SK-N-SH (cell line): Measurements from ENCODE around the gene IL20RB. TPM values are rescaled to one million over a fixed set of nuclear protein-coding genes. Genes with fewer than 3 reads are reported as not detected.

ENCODE experiments used
- CTCF ChIA-PET: fragments of 300-600, 350-600 bp; formaldehyde crosslinking; extraction: SDS; loops from one replicate; lab custom pipeline; 2021; lab: Yijun Ruan, JAX
- POLR2A ChIA-PET: fragments of 350-600 bp; sonication (Branson Sonifier 250); formaldehyde crosslinking; extraction: SDS; loops from one replicate; lab custom pipeline; 2020; ENCODE audit warnings: antibody characterized with exemption, inconsistent platforms; lab: Yijun Ruan, JAX
- DNase-seq: peaks from one replicate; pipeline ENCODE4 v3.0.0; 2012
- H2AFZ ChIP-seq: fragments of 200-600 bp; sonication (generic); 2 replicates; pipeline ENCODE4 v1.8.1; 2016; ENCODE audit warnings: antibody characterized with exemption, mild to moderate bottlenecking, low read depth
- H3F3A ChIP-seq: fragments of 200-600 bp; sonication (generic); replicated peaks from 2 replicates; pipeline ENCODE3; 2016; ENCODE audit warnings: antibody characterized with exemption, mild to moderate bottlenecking; ENCODE audit not compliant: insufficient read depth
- H3K27ac ChIP-seq, 2 experiments: fragments of 200-500 bp in 1 of 2; fragments of 200-600 bp in 1 of 2; sonication (Bioruptor generic) in 1 of 2; sonication (generic), shearing (Covaris generic) in 1 of 2; 2 replicates each; pipeline versions ENCODE4 v1.5.1 to v1.6.1; 2014 to 2016; ENCODE audit warnings: low read depth in 2 of 2, inconsistent platforms in 1 of 2, low read length in 1 of 2, mild to moderate bottlenecking in 1 of 2, mixed read lengths in 1 of 2
- H3K27me3 ChIP-seq: fragments of 200-600 bp; sonication (generic), shearing (Covaris generic); 2 replicates; pipeline ENCODE4 v1.6.1; 2016; ENCODE audit warnings: mixed run types; ENCODE audit not compliant: insufficient read depth
- H3K36me3 ChIP-seq, 2 experiments: fragments of 200-500 bp in 1 of 2; fragments of 200-600 bp in 1 of 2; sonication (Bioruptor generic) in 1 of 2; sonication (generic) in 1 of 2; replicated peaks in 1 of 2; 2 replicates each; pipeline versions ENCODE3 to v1.5.1; 2014 to 2016; ENCODE audit warnings: low read length in 1 of 2, mild to moderate bottlenecking in 1 of 2; ENCODE audit not compliant: insufficient read depth in 2 of 2, control insufficient read depth in 1 of 2
- H3K4me1 ChIP-seq, 2 experiments: fragments of 200-500 bp in 1 of 2; fragments of 200-600 bp in 1 of 2; sonication (Bioruptor generic) in 1 of 2; sonication (generic), shearing (Covaris generic) in 1 of 2; 2 replicates each; pipeline versions ENCODE4 v1.5.1 to v1.6.1; 2014 to 2016; ENCODE audit warnings: low read depth in 1 of 2, low read length in 1 of 2, mixed run types in 1 of 2; ENCODE audit not compliant: insufficient read depth in 2 of 2, control insufficient read depth in 1 of 2
- H3K4me2 ChIP-seq: fragments of 200-600 bp; sonication (generic), shearing (Covaris generic); 2 replicates; pipeline ENCODE4 v1.6.1; 2017; ENCODE audit warnings: mixed run types
- H3K4me3 ChIP-seq, 2 experiments: fragments of 200-500 bp in 1 of 2; fragments of 200-600 bp in 1 of 2; sonication (Bioruptor generic) in 1 of 2; sonication (generic), shearing (Covaris generic) in 1 of 2; 2 replicates each; pipeline versions ENCODE4 v1.5.1 to v1.8.1; 2014 to 2016; ENCODE audit warnings: low read depth in 2 of 2, inconsistent platforms in 1 of 2, low read length in 1 of 2, mild to moderate bottlenecking in 1 of 2, mixed read lengths in 1 of 2, moderate library complexity in 1 of 2
- H3K79me2 ChIP-seq: fragments of 200-600 bp; sonication (generic); 2 replicates; pipeline ENCODE4 v1.8.1; 2017; ENCODE audit warnings: mild to moderate bottlenecking; ENCODE audit not compliant: insufficient read depth
- H3K9ac ChIP-seq: fragments of 200-600 bp; sonication (generic); 2 replicates; pipeline ENCODE4 v1.6.1; 2017; ENCODE audit warnings: mixed run types
- H3K9me2 ChIP-seq: fragments of 200-600 bp; sonication (generic); 2 replicates; pipeline ENCODE4 v1.6.1; 2017; ENCODE audit warnings: mixed run types
- H3K9me3 ChIP-seq: fragments of 200-600 bp; sonication (generic); 2 replicates; pipeline ENCODE4 v1.6.1; 2017; ENCODE audit warnings: mixed run types, mild to moderate bottlenecking, moderate library complexity
- H4K20me1 ChIP-seq: fragments of 200-600 bp; sonication (generic); 2 replicates; pipeline ENCODE4 v1.6.1; 2017; ENCODE audit warnings: mild to moderate bottlenecking, mixed run types; ENCODE audit not compliant: insufficient read depth
- ELF1 ChIP-seq: IDR thresholded peaks from 2 replicates; pipeline ENCODE4 v1.4.0; 2012
- EZH2phosphoT487 ChIP-seq: fragments of 200-600 bp; sonication (generic); IDR thresholded peaks from 2 replicates; pipeline ENCODE4 v1.6.1; 2017; ENCODE audit warnings: low read depth, mixed run types, mild to moderate bottlenecking, antibody characterized with exemption, moderate library complexity, borderline replicate concordance
- FOXJ3 ChIP-seq: sonication (generic); formaldehyde crosslinking; IDR thresholded peaks from 2 replicates; pipeline ENCODE4 v1.5.1; 2020; ENCODE audit warnings: mild to moderate bottlenecking, missing genetic modification reagents
- GABPA ChIP-seq: IDR thresholded peaks from 2 replicates; pipeline ENCODE4 v1.4.0; 2012; ENCODE audit warnings: low read depth, mild to moderate bottlenecking
- MEF2A ChIP-seq: IDR thresholded peaks from 2 replicates; pipeline ENCODE4 v1.4.0; 2012; ENCODE audit warnings: low read depth, borderline replicate concordance
- NFIC ChIP-seq: IDR thresholded peaks from 2 replicates; pipeline ENCODE4 v1.4.0; 2012; ENCODE audit warnings: borderline replicate concordance
- RCOR1 ChIP-seq: fragments of 150-350 bp; IDR thresholded peaks from 2 replicates; pipeline ENCODE4 v1.6.1; 2017; ENCODE audit warnings: antibody characterized with exemption, low read length
- SIN3A ChIP-seq: IDR thresholded peaks from 2 replicates; pipeline ENCODE4 v1.6.1; 2012; ENCODE audit warnings: low read depth, mild to moderate bottlenecking, low read length, moderate library complexity, borderline replicate concordance
- SMC3 ChIP-seq: IDR thresholded peaks from 2 replicates; pipeline ENCODE4 v1.6.1; 2012; ENCODE audit warnings: low read depth, low read length, improper control_type of control experiment
- TAF1 ChIP-seq: IDR thresholded peaks from 2 replicates; pipeline ENCODE4 v1.6.1; 2012; ENCODE audit warnings: low read depth, mild to moderate bottlenecking, low read length, moderate library complexity, borderline replicate concordance
- polyA plus RNA-seq, 3 experiments: library from polyadenylated mRNA; depleted of rRNA; stranded (reverse); fragments of >200 nt; gene quantifications; 2 replicates each; pipeline ENCODE4 v1.2.3, GENCODE V29; 2012
- TF ChIP-seq, protein P1 (sequence below): fragments of 200-600 bp; sonication (generic); IDR thresholded peaks from 2 replicates; pipeline ENCODE4 v1.6.1; 2017; ENCODE audit warnings: antibody characterized with exemption, mild to moderate bottlenecking, moderate library complexity
- TF ChIP-seq, protein P2 (sequence below): IDR thresholded peaks from 2 replicates; pipeline ENCODE4 v1.4.0; 2012; ENCODE audit warnings: low read depth
- TF ChIP-seq, protein P3 (sequence below): IDR thresholded peaks from 2 replicates; pipeline ENCODE4 v1.4.0; 2012; ENCODE audit warnings: low read depth, borderline replicate concordance
- TF ChIP-seq, protein P4 (sequence below): fragments of 150-350 bp; IDR thresholded peaks from 2 replicates; pipeline ENCODE4 v1.6.1; 2017; ENCODE audit warnings: antibody characterized with exemption, low read length, low read depth, borderline replicate concordance

Gene IL20RB
- polyA plus RNA-seq, 1 of the 3 experiments (the other 2 are of a cell fraction): 0.58 TPM

DNA sequence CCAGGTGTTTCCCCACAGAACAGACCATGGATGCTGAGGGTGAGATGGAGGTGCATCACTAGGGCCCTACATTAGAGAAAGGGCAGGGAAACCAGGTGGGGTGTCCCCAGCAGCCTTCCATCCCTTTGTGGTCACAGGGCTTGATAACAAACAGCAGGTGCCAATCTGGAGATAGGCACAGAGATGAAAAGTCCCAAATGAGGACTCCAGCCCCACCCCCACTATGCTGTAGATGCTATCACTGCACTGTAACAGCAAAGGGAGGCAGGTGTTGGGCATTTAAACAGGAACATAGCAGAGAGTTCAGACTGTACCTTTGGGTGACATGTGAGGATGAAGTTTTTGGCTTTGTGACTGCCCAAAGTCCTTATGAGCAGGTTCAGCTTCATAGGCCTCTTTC is 21.4 kb downstream of the IL20RB start:
- Histone ChIP-seq H4K20me1 (no peaks in the 10 kb centered on the region), H3K27me3 (no peaks in the 10 kb centered on the region), H3K36me3 (peaks cover 0 to 4% of the 10 kb centered on the region in 2 experiments), H3K4me2 (no peak overlapping the region), H3K4me3 (no peak overlapping the region), H2AFZ (no peak overlapping the region), H3K9ac (no peak overlapping the region), H3K4me1 (peaks cover 0 to 8% of the 10 kb centered on the region in 2 experiments; a peak in 1 of 4 replicates), H3K9me3 (0 out of 2 replicates have a peak, but pooled peaks cover 4% of the 10 kb centered on the region), H3F3A (no peaks in the 10 kb centered on the region), H3K79me2 (no peaks in the 10 kb centered on the region), H3K27ac (no peak overlapping the region), H3K9me2 (no peaks in the 10 kb centered on the region)
- POLR2A ChIA-PET: no interaction called here
- CTCF ChIA-PET: no interaction called here
- DNase-seq: no peak
- TF ChIP-seq RCOR1 (no peak), EZH2phosphoT487 (no peak), TAF1 (no peak), ELF1 (no peak), NFIC (no peak), SIN3A (no peak), FOXJ3 (CRISPR knock-in tag) (no peak), GABPA (no peak), SMC3 (no peak), MEF2A (no peak)
- TF ChIP-seq, protein P1, sequence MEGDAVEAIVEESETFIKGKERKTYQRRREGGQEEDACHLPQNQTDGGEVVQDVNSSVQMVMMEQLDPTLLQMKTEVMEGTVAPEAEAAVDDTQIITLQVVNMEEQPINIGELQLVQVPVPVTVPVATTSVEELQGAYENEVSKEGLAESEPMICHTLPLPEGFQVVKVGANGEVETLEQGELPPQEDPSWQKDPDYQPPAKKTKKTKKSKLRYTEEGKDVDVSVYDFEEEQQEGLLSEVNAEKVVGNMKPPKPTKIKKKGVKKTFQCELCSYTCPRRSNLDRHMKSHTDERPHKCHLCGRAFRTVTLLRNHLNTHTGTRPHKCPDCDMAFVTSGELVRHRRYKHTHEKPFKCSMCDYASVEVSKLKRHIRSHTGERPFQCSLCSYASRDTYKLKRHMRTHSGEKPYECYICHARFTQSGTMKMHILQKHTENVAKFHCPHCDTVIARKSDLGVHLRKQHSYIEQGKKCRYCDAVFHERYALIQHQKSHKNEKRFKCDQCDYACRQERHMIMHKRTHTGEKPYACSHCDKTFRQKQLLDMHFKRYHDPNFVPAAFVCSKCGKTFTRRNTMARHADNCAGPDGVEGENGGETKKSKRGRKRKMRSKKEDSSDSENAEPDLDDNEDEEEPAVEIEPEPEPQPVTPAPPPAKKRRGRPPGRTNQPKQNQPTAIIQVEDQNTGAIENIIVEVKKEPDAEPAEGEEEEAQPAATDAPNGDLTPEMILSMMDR: no peak
- TF ChIP-seq, protein P2, sequence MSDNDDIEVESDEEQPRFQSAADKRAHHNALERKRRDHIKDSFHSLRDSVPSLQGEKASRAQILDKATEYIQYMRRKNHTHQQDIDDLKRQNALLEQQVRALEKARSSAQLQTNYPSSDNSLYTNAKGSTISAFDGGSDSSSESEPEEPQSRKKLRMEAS: no peak
- TF ChIP-seq, protein P3, sequence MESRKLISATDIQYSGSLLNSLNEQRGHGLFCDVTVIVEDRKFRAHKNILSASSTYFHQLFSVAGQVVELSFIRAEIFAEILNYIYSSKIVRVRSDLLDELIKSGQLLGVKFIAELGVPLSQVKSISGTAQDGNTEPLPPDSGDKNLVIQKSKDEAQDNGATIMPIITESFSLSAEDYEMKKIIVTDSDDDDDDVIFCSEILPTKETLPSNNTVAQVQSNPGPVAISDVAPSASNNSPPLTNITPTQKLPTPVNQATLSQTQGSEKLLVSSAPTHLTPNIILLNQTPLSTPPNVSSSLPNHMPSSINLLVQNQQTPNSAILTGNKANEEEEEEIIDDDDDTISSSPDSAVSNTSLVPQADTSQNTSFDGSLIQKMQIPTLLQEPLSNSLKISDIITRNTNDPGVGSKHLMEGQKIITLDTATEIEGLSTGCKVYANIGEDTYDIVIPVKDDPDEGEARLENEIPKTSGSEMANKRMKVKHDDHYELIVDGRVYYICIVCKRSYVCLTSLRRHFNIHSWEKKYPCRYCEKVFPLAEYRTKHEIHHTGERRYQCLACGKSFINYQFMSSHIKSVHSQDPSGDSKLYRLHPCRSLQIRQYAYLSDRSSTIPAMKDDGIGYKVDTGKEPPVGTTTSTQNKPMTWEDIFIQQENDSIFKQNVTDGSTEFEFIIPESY: no peak
- TF ChIP-seq, protein P4, sequence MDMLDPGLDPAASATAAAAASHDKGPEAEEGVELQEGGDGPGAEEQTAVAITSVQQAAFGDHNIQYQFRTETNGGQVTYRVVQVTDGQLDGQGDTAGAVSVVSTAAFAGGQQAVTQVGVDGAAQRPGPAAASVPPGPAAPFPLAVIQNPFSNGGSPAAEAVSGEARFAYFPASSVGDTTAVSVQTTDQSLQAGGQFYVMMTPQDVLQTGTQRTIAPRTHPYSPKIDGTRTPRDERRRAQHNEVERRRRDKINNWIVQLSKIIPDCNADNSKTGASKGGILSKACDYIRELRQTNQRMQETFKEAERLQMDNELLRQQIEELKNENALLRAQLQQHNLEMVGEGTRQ: no peak
